ENCODE results near the gene TMEM272. TPM values are rescaled to one million over a fixed set of nuclear protein-coding genes. Genes with fewer than 3 reads are reported as not detected.

TMEM272 gene
- total RNA-seq, 1 experiment from 2014 or later: 0.17 TPM

DNA sequence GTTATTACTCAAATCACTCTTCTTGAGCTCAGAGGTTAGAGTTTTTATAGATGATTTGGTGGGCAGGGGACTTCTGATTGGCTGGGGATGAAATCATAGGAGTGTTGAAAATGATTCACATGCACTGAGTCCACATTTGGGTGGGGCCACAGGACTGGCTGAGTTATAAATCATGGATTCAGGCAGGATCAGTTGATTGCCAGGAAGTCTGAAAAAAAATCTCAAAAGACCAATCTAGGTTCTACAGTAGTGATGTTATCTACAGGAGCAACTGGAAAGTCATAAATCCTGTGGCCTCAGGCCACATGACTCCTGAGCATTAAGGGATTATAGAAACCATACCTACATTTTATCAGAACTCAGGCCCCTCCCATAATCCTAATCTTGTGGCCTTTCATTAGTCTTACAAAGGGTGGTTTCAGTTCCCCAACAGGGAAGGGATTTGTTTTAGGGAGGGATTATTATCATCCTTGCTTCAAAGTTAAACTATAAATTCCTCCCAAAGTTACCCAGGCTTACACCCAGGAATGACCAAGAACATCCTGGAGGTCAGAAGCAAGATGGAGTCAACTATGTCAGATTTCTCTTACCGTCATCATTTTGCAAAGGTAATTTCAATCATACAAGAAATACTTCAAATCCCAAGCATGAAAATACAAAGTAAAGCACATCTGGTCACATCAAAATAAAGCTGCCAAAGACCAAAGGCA, 11.2 kb upstream of the TMEM272 start (continued):
- TF ChIP-seq REST (IDR thresholded peaks at IDR 0.05; ENCODE audit: low read depth): no peak
- TF ChIP-seq ELF1 (IDR thresholded peaks at IDR 0.05; ENCODE audit: borderline replicate concordance, low read depth): no peak
- no peak for TF ChIP-seq ZNF274 (IDR thresholded peaks at IDR 0.05; ENCODE audit: low read depth, low read length)
- TF ChIP-seq, protein P1, sequence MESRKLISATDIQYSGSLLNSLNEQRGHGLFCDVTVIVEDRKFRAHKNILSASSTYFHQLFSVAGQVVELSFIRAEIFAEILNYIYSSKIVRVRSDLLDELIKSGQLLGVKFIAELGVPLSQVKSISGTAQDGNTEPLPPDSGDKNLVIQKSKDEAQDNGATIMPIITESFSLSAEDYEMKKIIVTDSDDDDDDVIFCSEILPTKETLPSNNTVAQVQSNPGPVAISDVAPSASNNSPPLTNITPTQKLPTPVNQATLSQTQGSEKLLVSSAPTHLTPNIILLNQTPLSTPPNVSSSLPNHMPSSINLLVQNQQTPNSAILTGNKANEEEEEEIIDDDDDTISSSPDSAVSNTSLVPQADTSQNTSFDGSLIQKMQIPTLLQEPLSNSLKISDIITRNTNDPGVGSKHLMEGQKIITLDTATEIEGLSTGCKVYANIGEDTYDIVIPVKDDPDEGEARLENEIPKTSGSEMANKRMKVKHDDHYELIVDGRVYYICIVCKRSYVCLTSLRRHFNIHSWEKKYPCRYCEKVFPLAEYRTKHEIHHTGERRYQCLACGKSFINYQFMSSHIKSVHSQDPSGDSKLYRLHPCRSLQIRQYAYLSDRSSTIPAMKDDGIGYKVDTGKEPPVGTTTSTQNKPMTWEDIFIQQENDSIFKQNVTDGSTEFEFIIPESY (IDR thresholded peaks at IDR 0.05; ENCODE audit: extremely low read depth, insufficient replicate concordance, low read length): no peak
- TF ChIP-seq RAD21 (IDR thresholded peaks at IDR 0.05; ENCODE audit: low read depth): no peak
